Measurements from ENCODE around the gene INHBE. TPM values are rescaled to one million over a fixed set of nuclear protein-coding genes. Genes with fewer than 3 reads are reported as not detected.

Gene INHBE
- polyA plus RNA-seq, 3 donors = not detected

DNA sequence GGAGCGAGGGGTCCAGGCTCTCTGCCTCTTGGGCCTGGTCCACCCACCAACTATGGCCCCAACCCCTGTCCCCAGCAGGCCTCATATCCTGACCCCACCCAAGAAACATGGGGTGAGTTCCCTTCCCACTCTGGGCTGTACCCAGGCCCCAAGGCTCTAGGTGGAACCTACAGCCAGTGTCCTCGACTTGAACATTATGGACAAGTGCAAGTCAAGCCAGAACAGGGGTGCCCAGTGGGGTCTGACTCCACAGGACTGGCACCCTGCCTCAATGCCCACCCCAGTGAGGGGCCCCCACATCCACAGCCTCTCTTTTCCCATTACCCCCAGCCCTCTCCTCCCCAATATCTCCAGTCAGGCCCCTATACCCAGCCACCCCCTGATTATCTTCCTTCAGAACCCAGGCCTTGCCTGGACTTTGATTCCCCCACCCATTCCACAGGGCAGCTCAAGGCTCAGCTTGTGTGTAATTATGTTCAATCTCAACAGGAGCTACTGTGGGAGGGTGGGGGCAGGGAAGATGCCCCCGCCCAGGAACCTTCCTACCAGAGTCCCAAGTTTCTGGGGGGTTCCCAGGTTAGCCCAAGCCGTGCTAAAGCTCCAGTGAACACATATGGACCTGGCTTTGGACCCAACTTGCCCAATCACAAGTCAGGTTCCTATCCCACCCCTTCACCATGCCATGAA, 16.0 kb downstream of the INHBE start:
- peaks cover 65 to 85% of the 10 kb centered on the region in 2 donors for H3K36me3 Mint-ChIP-seq

DNA sequence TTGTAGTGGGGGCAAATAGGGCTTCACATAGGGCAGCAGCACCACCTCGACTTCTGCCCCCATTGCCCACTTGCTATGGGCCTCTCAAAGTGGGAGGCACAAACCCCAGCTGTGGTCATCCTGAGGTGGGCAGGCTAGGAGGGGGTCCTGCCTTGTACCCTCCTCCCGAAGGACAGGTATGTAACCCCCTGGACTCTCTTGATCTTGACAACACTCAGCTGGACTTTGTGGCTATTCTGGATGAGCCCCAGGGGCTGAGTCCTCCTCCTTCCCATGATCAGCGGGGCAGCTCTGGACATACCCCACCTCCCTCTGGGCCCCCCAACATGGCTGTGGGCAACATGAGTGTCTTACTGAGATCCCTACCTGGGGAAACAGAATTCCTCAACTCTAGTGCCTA, 16.6 kb downstream of the INHBE start:
- Mint-ChIP-seq H3K36me3 (peaks cover 65 to 85% of the 10 kb centered on the region in 2 donors), H3K27ac (peak overlapping the region in 4 of 7 donors; percentile 35 to 79 (median 63)), H3K4me1 (peaks cover 56% of the 10 kb centered on the region), H3K9me3 (peaks cover 0 to 2% (median 0%) of the 10 kb centered on the region in 7 donors), H3K27me3 (ENCODE audit: low read depth in 3 of 3) (peaks cover 0 to 3% (median 2%) of the 10 kb centered on the region in 3 donors), H3K4me3 (no peak overlapping the region)
- H3K4me1 ChIP-seq (ENCODE audit: control insufficient read depth in 1 of 2, insufficient read depth in 2 of 2, low read length in 2 of 2) = peaks cover 42 to 62% of the 10 kb centered on the region in 2 donors
- no peak for DNase-seq
- no peaks in the 10 kb centered on the region for H3K9me3 ChIP-seq (replicated peaks in 1 of 2; ENCODE audit: control insufficient read depth in 1 of 2, insufficient read depth in 1 of 2, low read length in 2 of 2)
- TF ChIP-seq, protein P1, sequence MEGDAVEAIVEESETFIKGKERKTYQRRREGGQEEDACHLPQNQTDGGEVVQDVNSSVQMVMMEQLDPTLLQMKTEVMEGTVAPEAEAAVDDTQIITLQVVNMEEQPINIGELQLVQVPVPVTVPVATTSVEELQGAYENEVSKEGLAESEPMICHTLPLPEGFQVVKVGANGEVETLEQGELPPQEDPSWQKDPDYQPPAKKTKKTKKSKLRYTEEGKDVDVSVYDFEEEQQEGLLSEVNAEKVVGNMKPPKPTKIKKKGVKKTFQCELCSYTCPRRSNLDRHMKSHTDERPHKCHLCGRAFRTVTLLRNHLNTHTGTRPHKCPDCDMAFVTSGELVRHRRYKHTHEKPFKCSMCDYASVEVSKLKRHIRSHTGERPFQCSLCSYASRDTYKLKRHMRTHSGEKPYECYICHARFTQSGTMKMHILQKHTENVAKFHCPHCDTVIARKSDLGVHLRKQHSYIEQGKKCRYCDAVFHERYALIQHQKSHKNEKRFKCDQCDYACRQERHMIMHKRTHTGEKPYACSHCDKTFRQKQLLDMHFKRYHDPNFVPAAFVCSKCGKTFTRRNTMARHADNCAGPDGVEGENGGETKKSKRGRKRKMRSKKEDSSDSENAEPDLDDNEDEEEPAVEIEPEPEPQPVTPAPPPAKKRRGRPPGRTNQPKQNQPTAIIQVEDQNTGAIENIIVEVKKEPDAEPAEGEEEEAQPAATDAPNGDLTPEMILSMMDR (IDR thresholded peaks at IDR 0.05) = no peak
- intact Hi-C loops (cut with micrococcal nuclease) = loop anchor here in 1 of 2 donors (10.0 kb wide), 2 partner anchors 73 to 153 kb away; partner anchors contain the start of gene DCTN2
- no peak overlapping the region for H3K4me3 ChIP-seq (replicated peaks in 1 of 3; ENCODE audit: low read depth in 2 of 3, low read length in 3 of 3)
- no peaks in the 10 kb centered on the region for H3K27me3 ChIP-seq (ENCODE audit: control insufficient read depth in 2 of 2, insufficient read depth in 2 of 2, low read length in 2 of 2)
- peak overlapping the region in 1 of 2 donors; percentile 61 for H3K27ac ChIP-seq (ENCODE audit: low read depth in 1 of 2, low read length in 2 of 2)
- H3K9ac ChIP-seq (ENCODE audit: insufficient read depth, low read length, poor library complexity, severe bottlenecking) = no peak overlapping the region
- H3K79me2 ChIP-seq (ENCODE audit: insufficient read depth, low read length) = peaks cover 47% of the 10 kb centered on the region
- no peak overlapping the region for H3K4me2 ChIP-seq (replicated peaks; ENCODE audit: extremely low read depth, low read length, poor library complexity, severe bottlenecking)
- peaks cover 97% of the 10 kb centered on the region for H4K20me1 ChIP-seq (ENCODE audit: insufficient read depth, low read length)
- peaks cover 60 to 85% of the 10 kb centered on the region in 2 donors for H3K36me3 ChIP-seq (replicated peaks in 1 of 2; ENCODE audit: control insufficient read depth in 1 of 2, insufficient read depth in 2 of 2, low read length in 2 of 2)
- no CpG with 5 or more reads among the region's 3 CpGs for WGBS (ENCODE audit: insufficient coverage)
- no peak overlapping the region for H2AFZ ChIP-seq (ENCODE audit: insufficient read depth, low read depth, low read length, poor library complexity, severe bottlenecking)

More for the DNA sequence above, 16.0 kb downstream of the INHBE start:
- no peak for DNase-seq
- H3K79me2 ChIP-seq (ENCODE audit: insufficient read depth, low read length) = peaks cover 41% of the 10 kb centered on the region
- H3K27ac ChIP-seq (ENCODE audit: low read depth in 1 of 2, low read length in 2 of 2) = peak overlapping the region in 1 of 2 donors; percentile 61
- peaks cover 60 to 85% of the 10 kb centered on the region in 2 donors for H3K36me3 ChIP-seq (replicated peaks in 1 of 2; ENCODE audit: control insufficient read depth in 1 of 2, insufficient read depth in 2 of 2, low read length in 2 of 2)
- WGBS (ENCODE audit: insufficient coverage) = 100% methylated on average over 1 of the region's 4 CpGs
- peaks cover 54% of the 10 kb centered on the region for H3K4me1 Mint-ChIP-seq
- intact Hi-C loops (cut with micrococcal nuclease) = loop anchor here in 1 of 2 donors (10.0 kb wide), 2 partner anchors 74 to 154 kb away; partner anchors contain the start of gene DCTN2
- peaks cover 93% of the 10 kb centered on the region for H4K20me1 ChIP-seq (ENCODE audit: insufficient read depth, low read length)
- peak overlapping the region in 5 of 7 donors; percentile 35 to 79 (median 68) for H3K27ac Mint-ChIP-seq
- H3K9me3 Mint-ChIP-seq = peaks cover 0 to 4% (median 0%) of the 10 kb centered on the region in 7 donors
- no peak overlapping the region for H3K4me3 ChIP-seq (replicated peaks in 1 of 3; ENCODE audit: low read depth in 2 of 3, low read length in 3 of 3)
- TF ChIP-seq, protein P1 (IDR thresholded peaks at IDR 0.05) = no peak
- peaks cover 0 to 3% (median 2%) of the 10 kb centered on the region in 3 donors for H3K27me3 Mint-ChIP-seq (ENCODE audit: low read depth in 3 of 3)
- peaks cover 42 to 59% of the 10 kb centered on the region in 2 donors for H3K4me1 ChIP-seq (ENCODE audit: control insufficient read depth in 1 of 2, insufficient read depth in 2 of 2, low read length in 2 of 2)
- no peak overlapping the region for H3K4me2 ChIP-seq (replicated peaks; ENCODE audit: extremely low read depth, low read length, poor library complexity, severe bottlenecking)
- no peak overlapping the region for H2AFZ ChIP-seq (ENCODE audit: insufficient read depth, low read depth, low read length, poor library complexity, severe bottlenecking)
- no peaks in the 10 kb centered on the region for H3K27me3 ChIP-seq (ENCODE audit: control insufficient read depth in 2 of 2, insufficient read depth in 2 of 2, low read length in 2 of 2)
- H3K9ac ChIP-seq (ENCODE audit: insufficient read depth, low read length, poor library complexity, severe bottlenecking) = peak overlapping the region; percentile 8
- H3K9me3 ChIP-seq (replicated peaks in 1 of 2; ENCODE audit: control insufficient read depth in 1 of 2, insufficient read depth in 1 of 2, low read length in 2 of 2) = no peaks in the 10 kb centered on the region
- H3K4me3 Mint-ChIP-seq = no peak overlapping the region
